ENCODE results near the gene BABAM1.

DNA sequence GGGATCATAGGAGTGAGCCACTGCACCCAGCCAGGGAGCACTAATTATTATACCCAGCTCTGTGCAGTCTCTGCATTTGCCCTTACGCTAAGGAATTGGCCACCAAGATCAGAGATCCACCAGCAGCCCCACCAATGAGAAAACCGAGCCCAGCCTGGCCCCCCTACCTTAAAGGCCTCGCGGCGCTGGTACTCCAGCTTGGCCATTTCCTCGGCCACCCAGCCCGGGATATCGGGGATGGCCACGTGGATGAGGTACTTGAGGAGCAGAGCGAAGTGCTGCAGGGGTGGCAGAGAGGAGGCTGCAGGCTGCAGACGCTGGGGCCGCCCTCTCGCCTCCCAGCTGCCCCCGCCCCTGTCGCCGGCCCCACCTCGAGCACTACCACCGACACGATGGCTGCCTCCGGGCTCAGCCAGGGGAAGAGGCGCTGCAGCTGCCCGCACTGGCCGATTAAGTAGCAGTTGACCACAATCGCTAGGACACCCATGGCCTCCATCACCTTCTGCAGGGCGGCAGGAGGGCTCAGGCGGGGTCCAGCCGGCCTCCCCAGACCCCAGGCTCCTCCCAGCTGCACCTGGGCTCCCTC lies 59.9 kb downstream of the BABAM1 start:
- TF ChIP-seq, protein P1, sequence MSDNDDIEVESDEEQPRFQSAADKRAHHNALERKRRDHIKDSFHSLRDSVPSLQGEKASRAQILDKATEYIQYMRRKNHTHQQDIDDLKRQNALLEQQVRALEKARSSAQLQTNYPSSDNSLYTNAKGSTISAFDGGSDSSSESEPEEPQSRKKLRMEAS (IDR thresholded peaks at IDR 0.05; ENCODE audit: low read depth, low read length), result no peak
- TF ChIP-seq ZBED1 (IDR thresholded peaks at IDR 0.05; ENCODE audit: borderline replicate concordance) (no peak), EZH2 (IDR thresholded peaks at IDR 0.05; ENCODE audit: borderline replicate concordance, control insufficient read depth, low read depth, low read length) (no peak), CBX5 (IDR thresholded peaks at IDR 0.05; ENCODE audit: low read depth) (no peak), TAF1 (IDR thresholded peaks at IDR 0.05; ENCODE audit: borderline replicate concordance, low read depth, low read length) (no peak), RCOR1 (conservative IDR thresholded peaks at IDR 0.05; ENCODE audit: low read depth, low read length) (no peak), SPI1 (IDR thresholded peaks at IDR 0.05; ENCODE audit: borderline replicate concordance, insufficient read depth, low read depth, low read length) (no peak), POLR2A (IDR thresholded peaks at IDR 0.05; ENCODE audit: low read depth, low read length) (no peak), ZNF24 (IDR thresholded peaks at IDR 0.05) (no peak), FOXM1 (IDR thresholded peaks at IDR 0.05; ENCODE audit: low read depth, low read length) (no peak), RAD21 (IDR thresholded peaks at IDR 0.05; ENCODE audit: insufficient read depth, low read depth, low read length) (no peak), SMARCA5 (IDR thresholded peaks at IDR 0.05) (no peak)
- TF ChIP-seq, protein P2, sequence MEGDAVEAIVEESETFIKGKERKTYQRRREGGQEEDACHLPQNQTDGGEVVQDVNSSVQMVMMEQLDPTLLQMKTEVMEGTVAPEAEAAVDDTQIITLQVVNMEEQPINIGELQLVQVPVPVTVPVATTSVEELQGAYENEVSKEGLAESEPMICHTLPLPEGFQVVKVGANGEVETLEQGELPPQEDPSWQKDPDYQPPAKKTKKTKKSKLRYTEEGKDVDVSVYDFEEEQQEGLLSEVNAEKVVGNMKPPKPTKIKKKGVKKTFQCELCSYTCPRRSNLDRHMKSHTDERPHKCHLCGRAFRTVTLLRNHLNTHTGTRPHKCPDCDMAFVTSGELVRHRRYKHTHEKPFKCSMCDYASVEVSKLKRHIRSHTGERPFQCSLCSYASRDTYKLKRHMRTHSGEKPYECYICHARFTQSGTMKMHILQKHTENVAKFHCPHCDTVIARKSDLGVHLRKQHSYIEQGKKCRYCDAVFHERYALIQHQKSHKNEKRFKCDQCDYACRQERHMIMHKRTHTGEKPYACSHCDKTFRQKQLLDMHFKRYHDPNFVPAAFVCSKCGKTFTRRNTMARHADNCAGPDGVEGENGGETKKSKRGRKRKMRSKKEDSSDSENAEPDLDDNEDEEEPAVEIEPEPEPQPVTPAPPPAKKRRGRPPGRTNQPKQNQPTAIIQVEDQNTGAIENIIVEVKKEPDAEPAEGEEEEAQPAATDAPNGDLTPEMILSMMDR (IDR thresholded peaks at IDR 0.05 in 2 of 3, conservative IDR thresholded peaks at IDR 0.05 in 1 of 3; ENCODE audit: control insufficient read depth in 2 of 3, extremely low read depth in 1 of 3, insufficient read depth in 1 of 3, low read depth in 3 of 3, low read length in 3 of 3), result no peak
- TF ChIP-seq, protein P3, sequence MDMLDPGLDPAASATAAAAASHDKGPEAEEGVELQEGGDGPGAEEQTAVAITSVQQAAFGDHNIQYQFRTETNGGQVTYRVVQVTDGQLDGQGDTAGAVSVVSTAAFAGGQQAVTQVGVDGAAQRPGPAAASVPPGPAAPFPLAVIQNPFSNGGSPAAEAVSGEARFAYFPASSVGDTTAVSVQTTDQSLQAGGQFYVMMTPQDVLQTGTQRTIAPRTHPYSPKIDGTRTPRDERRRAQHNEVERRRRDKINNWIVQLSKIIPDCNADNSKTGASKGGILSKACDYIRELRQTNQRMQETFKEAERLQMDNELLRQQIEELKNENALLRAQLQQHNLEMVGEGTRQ (IDR thresholded peaks at IDR 0.05; ENCODE audit: borderline replicate concordance, low read depth, low read length), result no peak

All from GM12878 (cell line).